ENCODE results near the gene LCNL1.

DNA sequence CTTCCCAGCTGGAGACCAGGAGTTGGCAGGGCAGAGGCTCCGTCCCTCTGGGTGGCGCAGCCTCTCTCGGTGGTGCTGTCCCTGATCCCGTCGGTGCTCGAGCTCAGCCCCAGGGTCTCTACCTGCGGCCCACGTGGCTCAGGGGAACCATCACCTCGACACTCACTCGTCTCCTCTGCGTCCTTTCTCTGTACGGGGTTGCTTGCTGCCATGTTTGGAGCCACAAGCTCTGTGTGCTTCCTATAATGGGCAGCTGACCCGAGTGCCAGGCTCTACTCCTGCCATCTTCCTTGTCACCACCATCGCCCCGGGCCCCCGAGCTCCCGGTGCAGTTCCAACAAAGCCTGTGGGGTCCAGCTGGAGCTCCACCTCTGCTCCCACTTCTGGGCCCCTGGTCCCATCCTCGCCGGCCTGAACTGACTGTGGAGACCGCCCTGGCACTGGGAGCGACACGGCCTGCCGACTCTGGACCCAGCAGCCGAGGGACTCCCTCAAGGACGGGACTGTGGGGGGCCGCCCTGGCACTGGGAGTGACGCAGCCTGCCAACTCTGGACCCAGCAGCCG, 43.3 kb upstream of the LCNL1 start:
- TF ChIP-seq CTCF (IDR thresholded peaks at IDR 0.05; ENCODE audit: low read depth, low read length, poor library complexity, severe bottlenecking) (no peak), EZH2phosphoT487 (IDR thresholded peaks at IDR 0.05; ENCODE audit: borderline replicate concordance, low read length) (no peak)

All from DOHH2 (cell line).